HG02884 (cell line): ENCODE data around the gene VSTM4.

Experiments used
- ATAC-seq: cut with Tn5 transposase; IDR thresholded peaks from one replicate; pipeline ENCODE4 v1.9.1; 2021; ENCODE audit warnings: mild to moderate bottlenecking, moderate library complexity; ENCODE audit not compliant: unreplicated experiment

Gene VSTM4

DNA sequence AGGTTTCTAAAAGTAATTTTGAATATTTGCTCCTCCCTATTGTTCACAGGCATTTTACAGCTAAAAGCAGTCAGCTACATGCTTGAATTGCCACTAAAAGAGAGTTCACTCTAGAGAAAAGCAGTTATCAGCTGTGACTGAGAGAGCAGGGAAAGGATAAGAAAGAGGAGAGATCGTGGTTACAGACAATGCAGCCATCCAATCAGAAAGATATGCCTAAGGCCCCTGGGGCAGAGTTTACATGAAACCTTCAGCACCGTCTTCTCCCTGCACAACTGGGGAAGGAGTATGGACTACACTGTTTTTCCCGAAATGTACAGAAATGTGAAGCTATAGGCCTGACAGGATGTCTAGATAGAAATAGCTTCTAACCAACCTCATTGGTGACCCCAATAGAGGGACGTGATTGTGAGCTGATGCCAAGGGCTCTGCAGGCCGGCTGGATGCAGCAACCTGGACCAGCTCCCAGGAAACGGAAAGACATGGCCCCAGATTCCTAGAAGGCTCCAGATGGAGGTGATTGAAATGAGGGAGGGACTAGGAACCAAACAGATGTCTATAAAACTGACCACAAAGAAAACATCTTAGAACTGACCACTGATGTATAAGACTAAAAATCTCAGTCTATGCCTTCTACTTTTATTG, 3.2 kb upstream of the VSTM4 start:
- ATAC-seq: no peak

DNA sequence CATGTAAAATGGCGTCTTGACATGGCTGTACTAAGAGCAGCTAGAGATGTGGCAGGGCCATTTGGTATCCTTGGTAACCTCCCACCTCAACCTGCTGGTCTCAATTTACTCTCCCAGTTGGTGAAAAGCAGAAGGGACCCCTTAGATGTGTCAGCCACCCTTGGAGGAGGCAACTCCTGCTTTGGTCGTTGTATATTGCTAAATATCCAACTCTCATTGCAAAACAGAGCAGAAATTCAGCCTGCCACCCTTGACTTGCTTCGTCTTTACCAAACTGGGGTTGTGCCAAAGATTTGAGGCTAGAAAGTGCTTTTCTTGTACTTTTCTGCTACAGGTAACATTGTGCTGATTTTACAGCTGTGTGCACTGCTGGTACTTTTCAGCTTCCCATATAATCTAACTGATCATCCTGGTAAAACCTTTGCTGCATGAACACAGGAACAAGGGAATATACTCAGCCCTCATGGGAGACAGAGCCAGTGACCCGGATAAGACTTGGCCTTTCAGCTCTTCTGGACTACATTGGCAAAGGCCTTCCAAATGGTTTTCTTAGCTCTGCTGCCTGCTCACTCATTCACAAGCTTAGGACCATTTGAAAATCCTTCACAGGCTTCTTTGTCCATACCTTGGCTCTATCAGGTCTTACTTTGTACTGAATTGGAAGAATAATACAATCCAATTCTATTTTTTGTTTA, 2.2 kb upstream of the VSTM4 start:
- no peak for ATAC-seq

DNA sequence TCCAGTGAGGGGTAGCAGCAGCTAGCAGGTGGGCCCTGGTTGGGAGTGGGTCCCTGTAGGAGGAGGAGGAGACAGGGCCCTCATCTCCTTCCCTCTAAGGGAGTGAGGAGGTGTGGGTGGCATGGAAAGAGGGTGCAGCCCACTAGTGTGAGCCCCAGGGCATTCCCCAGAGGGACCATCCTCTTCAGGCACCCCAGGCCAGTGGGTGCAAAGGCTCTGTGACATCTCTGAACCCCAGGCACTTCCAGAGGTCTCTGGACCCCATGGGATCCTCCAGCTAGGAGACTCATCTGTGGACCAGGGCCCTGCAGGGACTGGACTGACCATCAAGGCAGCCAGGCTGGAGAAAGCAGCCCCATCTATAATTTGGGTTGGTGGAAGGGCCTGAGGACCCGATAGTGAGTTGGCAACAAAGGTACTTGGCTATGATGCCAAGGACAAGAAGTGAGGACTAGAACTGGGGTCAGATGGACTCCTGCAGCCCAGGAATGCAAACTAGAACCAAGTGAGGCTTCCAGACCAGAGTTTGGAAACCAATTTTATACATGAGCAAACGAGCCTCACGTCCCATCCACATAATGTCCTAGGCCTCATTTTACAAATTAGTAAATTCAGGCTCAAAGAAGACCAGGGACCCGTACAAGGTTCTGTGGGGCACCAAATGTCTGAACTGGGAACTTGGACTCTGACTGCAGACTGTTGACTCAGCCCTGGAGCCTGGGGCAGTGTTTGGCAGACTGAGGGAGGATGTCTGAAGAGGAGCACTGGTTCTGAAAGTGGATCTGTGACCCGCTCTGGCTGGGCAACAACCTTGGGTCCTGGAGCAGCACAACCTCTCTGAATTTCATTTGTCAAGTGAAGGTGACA, 1.4 kb upstream of the VSTM4 start:
- no peak for ATAC-seq

DNA sequence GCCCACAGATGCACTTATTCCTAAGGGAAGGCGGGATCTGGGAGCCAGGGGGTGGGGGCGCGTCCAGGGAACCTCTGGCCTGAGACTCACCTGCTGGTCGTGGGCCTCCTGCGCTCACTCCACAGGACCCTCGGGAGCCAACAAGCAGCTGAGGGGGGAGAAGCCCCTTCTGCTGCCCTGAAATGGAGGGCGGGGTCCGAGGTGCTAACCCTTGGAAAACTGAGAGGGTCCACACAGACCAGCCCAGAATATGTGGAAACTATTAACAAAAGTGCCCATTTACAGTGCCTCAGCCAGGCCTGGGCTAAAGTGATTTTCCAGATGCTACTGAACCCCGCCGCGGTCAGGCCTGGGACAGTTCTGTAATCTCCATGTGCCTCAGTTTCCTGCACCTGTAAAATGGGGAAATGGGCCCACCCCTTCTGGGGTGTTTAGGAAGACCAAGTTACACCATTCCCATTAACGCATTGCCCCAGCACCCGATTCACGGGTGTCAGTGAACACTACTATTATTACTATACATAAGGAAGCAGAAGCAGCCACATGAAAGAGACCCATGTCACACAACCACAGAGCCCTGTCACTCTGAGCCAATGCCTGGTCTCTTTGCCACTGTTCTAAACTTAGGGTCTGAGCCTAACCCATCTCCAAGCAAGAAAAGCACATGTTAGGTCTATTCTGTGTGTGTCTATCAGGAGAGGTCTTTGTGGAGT, 630 bp upstream of the VSTM4 start:
- no peak for ATAC-seq

DNA sequence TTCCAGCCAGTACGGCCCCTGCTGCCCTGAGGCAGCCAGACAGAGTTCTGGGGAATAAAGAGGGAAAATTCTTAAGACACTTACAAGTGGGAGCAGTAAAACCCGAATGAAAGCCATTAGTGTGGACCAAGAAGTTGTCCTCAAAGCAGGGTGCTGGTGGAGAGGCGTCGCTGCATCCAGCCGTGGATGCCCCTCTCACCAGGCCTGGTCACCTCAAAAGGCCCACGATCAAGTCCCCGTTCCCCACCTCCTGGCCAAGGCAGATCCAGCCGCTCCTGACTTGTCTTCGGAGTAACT, 656 bp downstream of the VSTM4 start:
- no peak for ATAC-seq

DNA sequence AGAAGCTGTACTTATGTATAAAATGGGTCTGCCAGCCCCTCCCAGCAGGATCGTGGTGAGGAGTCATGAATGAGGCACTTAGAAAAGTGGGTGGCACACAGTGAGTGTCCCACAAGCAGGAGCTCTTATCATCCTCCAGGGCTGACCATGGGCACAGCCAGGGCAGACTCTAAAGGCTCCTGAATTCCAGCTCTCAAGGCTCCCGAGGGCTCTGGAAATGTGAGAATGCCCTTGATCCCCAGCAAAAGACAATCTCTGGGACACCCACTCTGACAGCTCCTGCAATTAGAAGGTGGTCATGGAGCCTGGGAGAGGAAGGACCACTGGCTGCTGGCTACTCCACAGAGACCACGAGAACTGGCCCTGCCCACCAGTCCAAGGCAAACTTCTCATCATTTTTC, 1.6 kb downstream of the VSTM4 start:
- no peak for ATAC-seq

DNA sequence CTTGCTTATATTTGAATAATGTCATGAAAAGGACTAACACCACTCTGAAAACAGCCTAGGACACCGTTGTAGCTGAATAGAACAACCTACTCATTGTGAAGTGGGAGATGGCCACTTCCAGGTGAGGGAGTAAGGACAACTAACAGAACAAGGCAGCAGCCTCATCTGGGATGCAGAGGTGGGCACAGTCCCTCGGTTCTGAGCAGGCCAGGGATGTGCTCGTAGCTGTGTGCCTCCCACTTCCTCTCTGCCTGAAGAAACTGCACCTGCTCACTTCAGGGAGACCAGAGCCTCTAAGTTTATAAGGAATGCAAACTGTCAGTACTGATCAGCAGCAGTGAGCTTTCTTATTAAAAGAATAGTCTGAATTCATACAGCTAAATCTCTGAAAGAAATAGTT, 2.5 kb downstream of the VSTM4 start:
- ATAC-seq: no peak

DNA sequence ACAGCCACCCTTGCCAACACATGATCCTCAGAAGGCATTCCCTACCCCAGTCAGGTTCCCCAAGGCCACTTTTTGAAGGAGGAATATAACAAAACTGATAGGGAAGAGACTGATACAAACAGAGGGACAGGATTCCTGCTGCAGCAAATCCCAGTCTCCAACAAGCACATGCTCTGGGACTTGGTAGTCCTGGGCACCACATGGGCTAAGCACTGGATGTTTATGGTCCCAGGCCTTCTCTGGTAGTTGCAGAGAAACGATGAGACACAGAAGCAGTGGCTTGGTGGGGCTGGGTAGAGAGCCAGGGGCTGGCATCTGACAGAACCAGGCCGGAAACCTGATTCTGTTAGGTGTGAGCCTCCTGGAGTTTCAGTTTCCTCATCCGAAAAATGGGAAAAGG, 3.2 kb downstream of the VSTM4 start:
- ATAC-seq: no peak

DNA sequence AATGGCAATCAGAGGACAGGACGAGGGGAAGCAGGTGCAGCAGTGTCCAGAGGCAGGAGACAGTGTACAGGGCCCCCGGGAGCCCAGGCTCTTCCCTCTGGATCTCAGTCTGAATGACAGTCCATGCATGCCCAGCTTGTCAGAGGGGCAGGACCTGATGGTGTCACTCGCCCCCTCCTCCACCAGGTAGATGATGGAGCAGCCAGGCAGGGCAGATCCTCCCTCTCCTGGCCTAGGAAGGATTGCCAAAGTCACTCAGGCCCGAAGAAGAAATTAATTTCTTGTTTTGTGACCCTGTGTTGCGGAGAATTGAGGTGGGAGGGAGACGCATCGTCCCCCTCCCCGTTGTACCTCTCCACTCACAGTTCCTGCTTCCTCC, 4.0 kb downstream of the VSTM4 start:
- no peak for ATAC-seq

DNA sequence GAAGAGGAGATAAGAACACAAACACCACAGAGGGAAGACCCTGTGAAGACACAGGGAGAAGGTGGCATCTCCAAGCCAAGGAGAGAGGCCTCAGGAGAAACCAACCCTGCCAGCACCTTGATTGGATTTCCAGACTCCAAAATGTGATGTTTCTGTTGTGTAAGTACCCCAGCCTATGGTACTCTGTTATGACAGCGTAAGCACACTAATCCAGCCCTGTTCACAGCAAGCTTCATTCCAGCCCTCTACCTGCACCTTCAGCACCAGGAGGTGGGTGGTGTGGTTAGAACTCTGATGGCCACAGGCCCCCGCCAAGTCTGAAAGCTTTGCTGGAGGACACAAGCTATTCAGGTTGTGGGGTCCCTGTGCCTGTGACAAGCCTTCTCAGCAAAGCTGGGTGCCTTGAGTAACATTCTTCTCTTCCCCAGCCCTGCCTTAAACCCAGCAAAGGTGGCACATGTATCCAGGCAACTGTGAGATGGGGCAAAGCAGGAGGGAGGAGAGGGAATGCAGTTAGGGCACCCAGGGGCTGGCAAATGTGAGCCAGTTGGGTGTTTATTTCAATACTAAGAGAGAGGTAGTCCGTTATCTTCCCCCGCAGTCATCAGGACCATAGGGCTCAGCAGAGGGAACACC, 4.5 kb downstream of the VSTM4 start:
- no peak for ATAC-seq

DNA sequence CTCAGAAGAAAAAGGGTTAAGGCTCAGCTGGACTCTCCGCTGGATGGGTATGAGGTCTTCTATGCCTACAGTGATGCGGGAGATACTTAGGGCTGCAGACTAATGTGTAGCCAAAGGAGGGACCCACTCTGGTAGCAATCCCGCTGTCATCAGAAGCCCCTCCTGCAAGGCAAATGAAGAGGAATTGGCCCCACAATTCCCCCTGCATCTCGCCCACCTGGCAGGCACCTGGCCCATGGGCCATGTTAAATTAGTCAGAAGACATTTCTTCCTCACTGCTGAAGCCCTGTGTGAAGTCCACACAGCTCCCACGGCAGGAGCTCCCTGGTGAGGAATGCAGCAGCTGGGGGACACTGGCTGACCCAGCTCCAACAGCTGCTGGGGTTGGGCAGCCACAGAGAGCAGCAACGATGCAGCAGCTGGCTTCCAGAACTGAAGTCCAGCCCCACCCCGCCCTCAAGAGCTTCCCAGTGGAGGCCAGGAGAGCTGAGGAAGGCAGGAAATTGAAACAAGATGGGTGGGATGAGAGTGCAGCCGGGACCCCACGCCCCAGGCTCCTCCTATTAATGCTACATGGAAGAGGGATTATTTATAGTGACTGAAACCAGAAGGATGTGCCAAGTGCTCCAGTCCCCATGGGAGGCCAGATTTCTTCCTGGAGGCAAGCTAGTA, 5.5 kb downstream of the VSTM4 start:
- no peak for ATAC-seq

DNA sequence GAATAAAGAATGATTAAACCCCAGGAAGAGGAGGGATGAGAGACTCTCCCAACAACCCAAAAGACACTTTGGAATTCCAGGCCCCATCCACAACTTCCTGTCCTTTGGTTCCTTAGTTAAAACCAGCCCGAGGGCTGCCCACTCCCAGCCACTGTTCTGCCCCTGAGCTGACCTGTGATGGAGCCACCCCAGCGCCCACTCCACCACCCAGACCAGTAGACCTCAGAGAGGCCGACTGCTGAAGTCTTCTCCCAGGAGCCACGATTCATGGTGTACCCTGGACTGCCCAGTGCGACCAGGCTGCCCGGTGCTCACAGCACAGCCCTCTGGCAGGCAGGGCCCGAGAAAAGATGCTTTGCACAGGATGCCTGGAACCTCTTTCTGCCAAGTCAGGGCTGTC, 6.7 kb downstream of the VSTM4 start:
- no peak for ATAC-seq

DNA sequence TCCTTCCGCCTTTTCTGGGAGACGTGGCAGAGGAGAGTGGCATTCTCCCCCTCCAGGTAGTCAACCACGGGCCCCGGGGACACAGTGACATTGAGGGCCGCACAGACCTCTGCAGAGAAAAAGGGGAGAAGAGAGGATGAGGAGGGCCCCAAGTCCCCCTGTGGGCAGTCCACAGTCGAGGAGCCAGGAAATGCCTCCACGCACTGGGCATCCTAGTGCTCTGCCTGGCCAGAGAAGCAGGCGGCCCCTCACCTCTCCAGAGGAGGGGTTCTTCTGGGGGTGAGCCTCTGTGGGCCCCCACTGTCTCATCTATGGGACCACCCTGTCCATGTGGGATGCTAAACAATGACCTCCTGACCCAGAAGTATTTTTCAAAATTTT, 7.4 kb downstream of the VSTM4 start:
- no peak for ATAC-seq

DNA sequence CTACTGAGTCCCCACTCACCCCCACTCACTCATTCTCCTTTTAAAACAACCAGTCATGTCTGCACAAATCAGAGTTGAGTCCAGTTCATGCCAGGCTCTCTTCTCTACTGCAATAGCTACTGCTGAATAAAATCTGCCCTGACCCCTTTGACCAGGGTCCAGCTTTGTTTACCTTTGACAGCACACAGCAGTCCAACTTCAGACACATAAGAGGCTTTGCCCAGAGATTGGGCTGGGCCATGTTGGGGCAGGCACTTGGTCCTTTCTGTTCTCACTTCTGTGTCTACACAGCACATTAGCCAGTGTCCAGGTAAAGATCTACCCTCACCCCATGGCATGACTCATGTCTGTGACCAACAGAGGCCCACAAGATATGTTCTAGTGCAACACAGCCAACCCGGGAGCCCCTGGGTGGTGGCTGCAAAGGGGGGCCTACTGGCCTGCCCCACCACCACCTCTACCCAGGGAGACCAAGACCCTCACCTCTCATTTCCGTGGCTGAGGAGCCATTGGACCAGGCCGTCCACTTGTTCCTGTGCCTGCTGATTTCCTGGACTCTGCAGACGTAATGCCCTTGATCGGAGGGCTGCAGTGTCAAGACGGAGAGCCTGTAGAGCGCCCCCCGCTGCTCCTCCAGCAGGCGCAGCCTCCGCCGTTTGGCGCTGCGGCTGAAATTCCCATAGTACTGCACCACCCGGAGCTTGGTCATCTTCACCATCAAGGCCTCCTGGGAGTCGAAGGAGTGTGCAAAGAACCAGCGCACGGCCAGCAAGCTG, 8.0 kb downstream of the VSTM4 start:
- ATAC-seq: no peak

DNA sequence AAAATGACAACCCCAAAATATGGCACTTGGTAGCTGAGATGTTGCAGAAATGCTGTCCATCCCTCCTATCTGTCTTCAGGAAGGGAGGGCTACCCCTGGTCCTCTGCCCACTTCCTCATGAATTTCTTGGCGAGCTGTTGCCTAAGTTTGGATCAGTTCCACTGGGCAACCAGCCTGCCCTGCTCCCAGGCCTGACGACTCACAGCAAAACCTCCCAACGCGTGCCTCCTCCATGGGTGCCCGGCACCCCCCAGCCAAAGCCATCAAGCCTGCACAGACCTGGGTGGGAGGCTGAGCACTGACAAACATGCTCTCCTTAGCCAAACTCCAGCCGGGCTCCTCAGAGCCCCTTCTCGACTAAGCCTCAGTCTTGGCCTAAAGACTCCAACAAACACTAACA, 8.9 kb downstream of the VSTM4 start:
- no peak for ATAC-seq

DNA sequence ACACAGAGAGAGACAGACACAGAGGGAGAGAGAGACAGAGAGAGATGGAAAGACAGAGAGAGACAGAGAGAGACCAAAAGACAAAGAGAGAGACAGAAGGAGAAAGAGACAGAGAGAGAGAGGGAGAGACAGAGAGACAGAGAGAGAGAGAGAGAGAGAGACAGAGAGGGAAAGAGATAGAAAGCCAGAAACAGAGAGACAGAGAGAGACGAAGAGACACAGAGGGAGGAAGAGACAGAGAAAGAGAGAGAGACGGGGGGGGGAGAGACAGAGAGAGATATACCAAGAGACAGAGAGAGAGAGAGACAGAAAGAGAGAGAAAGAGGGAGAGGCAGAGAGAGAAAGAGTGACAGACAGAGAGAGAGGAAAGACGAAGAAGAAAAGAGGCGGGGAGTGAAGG, 10.2 kb downstream of the VSTM4 start:
- no peak for ATAC-seq

DNA sequence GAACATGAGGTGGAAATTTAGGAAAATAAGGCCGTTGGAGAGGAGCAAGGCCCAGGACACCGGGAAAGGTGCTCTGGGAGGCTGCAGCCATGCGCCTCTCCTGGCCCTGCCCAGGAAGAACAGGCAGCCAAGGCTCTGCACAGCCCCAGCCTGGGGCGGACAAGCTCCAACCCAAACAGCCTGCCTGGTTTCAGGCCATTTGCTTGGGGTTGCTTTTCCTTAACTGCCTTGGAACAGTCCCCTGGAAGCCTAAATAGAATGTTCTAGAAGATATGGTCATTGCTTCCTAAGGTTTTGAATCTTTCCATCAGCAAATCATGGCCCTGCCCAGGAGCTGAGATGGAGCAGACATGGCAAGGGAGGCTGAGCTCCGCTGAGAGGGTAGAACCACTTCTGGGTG, 11.0 kb downstream of the VSTM4 start:
- ATAC-seq: no peak

DNA sequence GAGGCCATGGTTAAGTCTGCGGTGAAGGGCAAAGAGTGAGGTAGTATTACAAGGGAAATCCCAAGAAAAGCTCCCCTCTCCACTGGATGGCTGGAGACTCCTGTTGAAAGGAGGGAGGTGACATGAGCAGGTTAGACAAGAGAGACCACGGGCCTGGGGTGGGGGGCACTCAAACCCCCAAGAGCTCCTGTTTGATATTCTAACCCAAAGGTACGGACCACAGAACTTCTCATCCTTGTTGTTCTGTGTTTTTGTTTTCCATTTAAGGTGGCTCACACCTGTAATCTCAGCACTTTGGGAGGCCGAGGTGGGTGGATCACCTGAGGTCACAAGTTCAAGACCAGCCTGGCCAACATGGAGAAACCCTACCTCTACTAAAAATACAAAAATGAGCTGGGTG, 11.6 kb downstream of the VSTM4 start:
- no peak for ATAC-seq

DNA sequence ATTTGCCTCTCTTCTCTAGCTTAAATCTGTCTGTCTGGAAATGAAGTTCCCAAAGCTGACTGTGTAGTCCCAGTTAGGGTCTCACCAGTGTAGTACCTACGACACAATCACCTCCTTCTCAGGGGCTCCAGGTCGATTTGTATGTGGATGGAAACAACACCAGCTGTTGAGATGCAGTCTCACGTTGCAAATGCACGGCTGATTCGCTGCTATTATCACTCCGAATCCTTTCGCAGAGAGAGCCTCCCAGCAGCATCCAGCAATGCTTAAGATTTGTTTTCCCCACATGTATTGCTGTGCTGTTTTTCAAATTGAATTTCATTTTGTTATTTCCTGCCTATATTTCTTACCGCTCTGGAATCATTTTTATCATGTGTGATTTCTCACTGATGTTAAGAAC, 16.3 kb downstream of the VSTM4 start:
- no peak for ATAC-seq

DNA sequence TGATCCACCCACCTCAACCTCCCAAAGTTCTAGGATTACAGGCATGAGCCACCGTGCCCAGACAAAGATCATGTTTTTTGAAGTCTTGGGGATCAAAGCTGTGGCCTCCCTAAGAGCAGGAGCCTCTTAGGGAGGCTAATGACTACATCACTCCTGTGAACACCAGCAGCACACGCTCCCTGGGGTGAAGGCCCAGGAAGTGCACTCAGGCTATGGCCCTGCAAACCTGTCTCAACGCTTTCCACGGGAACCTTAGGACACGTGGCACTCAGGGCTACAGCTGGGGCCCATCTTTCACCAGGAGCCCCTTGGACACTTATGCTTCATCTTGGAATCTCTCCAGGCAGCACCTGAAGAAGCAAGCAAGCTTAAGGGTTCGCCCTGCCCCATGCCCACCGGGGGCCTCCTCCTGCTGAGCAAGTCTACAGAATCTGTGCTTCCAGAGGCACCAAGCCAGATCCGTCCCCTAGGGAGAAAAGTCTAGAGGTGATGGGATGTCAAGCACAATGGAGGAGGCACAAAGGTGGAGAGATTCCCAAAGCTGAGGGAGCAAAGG, 18.4 kb downstream of the VSTM4 start:
- no peak for ATAC-seq
